CD14-positive monocyte (primary cell): Measurements from ENCODE around the gene CACNA1B. TPM values are rescaled to one million over a fixed set of nuclear protein-coding genes. Genes with fewer than 3 reads are reported as not detected.

Source experiments
- DNase-seq, 3 donors: peaks; one replicate each; pipeline ENCODE4 v3.0.0-alpha.2; 2011 to 2022
- H2AFZ ChIP-seq: 2 replicates; pipeline ENCODE4 v1.6.0; 2012; ENCODE audit warnings: mild to moderate bottlenecking, low read depth, low read length, inconsistent platforms; ENCODE audit not compliant: insufficient read depth, poor library complexity, severe bottlenecking
- H3K27ac ChIP-seq, 2 donors: 1 replicate in 1 of 2; 2 replicates in 1 of 2; pipeline ENCODE4 v1.5.1; 2012 to 2013; ENCODE audit warnings: low read length in 2 of 2, control low read depth in 1 of 2, inconsistent platforms in 1 of 2, low read depth in 1 of 2, mild to moderate bottlenecking in 1 of 2
- H3K27me3 ChIP-seq, 2 donors: one replicate each; pipeline versions ENCODE4 v1.6.0 to v1.6.1; 2011 to 2013; ENCODE audit warnings: low read length in 2 of 2; ENCODE audit not compliant: control insufficient read depth in 2 of 2, insufficient read depth in 2 of 2
- H3K36me3 ChIP-seq, 2 donors: replicated peaks in 1 of 2; 1 replicate in 1 of 2; 2 replicates in 1 of 2; pipeline versions ENCODE4 v1.5.1 to v1.6.1; 2012 to 2013; ENCODE audit warnings: low read length in 2 of 2, control low read depth in 1 of 2, inconsistent platforms in 1 of 2, mild to moderate bottlenecking in 1 of 2; ENCODE audit not compliant: insufficient read depth in 2 of 2, control insufficient read depth in 1 of 2
- H3K4me1 ChIP-seq, 2 donors: 1 replicate in 1 of 2; 2 replicates in 1 of 2; pipeline versions ENCODE4 v1.5.1 to v1.6.1; 2012 to 2013; ENCODE audit warnings: low read length in 2 of 2, control low read depth in 1 of 2, inconsistent platforms in 1 of 2, mild to moderate bottlenecking in 1 of 2, moderate library complexity in 1 of 2; ENCODE audit not compliant: insufficient read depth in 2 of 2, control insufficient read depth in 1 of 2
- H3K4me2 ChIP-seq: replicated peaks from 2 replicates; pipeline ENCODE3; 2012; ENCODE audit warnings: low read length, moderate library complexity, mild to moderate bottlenecking; ENCODE audit not compliant: poor library complexity, severe bottlenecking; ENCODE audit errors: extremely low read depth
- H3K4me3 ChIP-seq, 3 experiments: fragments of 200-600 bp in 1 of 3; sonication (generic) in 1 of 3; replicated peaks in 1 of 3; 1 replicate in 2 of 3; 2 replicates in 1 of 3; pipeline ENCODE4 v1.5.1; 2011 to 2013; ENCODE audit warnings: low read length in 3 of 3, mild to moderate bottlenecking in 3 of 3, control low read depth in 2 of 3, low read depth in 2 of 3, inconsistent platforms in 1 of 3, moderate library complexity in 1 of 3
- H3K79me2 ChIP-seq: 2 replicates; pipeline ENCODE4 v1.6.0; 2012; ENCODE audit warnings: mild to moderate bottlenecking, control low read depth, inconsistent platforms, low read length, moderate library complexity; ENCODE audit not compliant: insufficient read depth
- H3K9ac ChIP-seq: 2 replicates; pipeline ENCODE4 v1.6.0; 2017; ENCODE audit warnings: low read length, mild to moderate bottlenecking; ENCODE audit not compliant: insufficient read depth, poor library complexity, severe bottlenecking
- H3K9me3 ChIP-seq, 2 donors: replicated peaks in 1 of 2; 1 replicate in 1 of 2; 2 replicates in 1 of 2; pipeline versions ENCODE4 v1.5.1 to v1.6.1; 2012 to 2013; ENCODE audit warnings: low read length in 2 of 2, control low read depth in 1 of 2; ENCODE audit not compliant: control insufficient read depth in 1 of 2, insufficient read depth in 1 of 2
- H4K20me1 ChIP-seq: 2 replicates; pipeline ENCODE4 v1.6.0; 2012; ENCODE audit warnings: mild to moderate bottlenecking, low read length, control low read depth, moderate library complexity; ENCODE audit not compliant: insufficient read depth
- H3K27ac Mint-ChIP-seq, 7 donors: one replicate each; pipeline ENCODE4 v1.8.0; 2020; ENCODE audit warnings: mild to moderate bottlenecking in 7 of 7, mixed read lengths in 7 of 7, moderate library complexity in 6 of 7, inconsistent platforms in 2 of 7
- H3K27me3 Mint-ChIP-seq, 3 donors: one replicate each; pipeline ENCODE4 v1.8.0; 2021 to 2022; ENCODE audit warnings: low read depth in 3 of 3, mild to moderate bottlenecking in 3 of 3, mixed read lengths in 3 of 3, moderate library complexity in 3 of 3, inconsistent platforms in 1 of 3
- H3K36me3 Mint-ChIP-seq, 2 donors: one replicate each; pipeline ENCODE4 v1.8.0; 2020; ENCODE audit warnings: mixed read lengths in 2 of 2, inconsistent platforms in 1 of 2, mild to moderate bottlenecking in 1 of 2
- H3K4me1 Mint-ChIP-seq: one replicate; pipeline ENCODE4 v1.8.0; 2020; ENCODE audit warnings: mild to moderate bottlenecking, mixed read lengths
- H3K4me3 Mint-ChIP-seq, 2 donors: one replicate each; pipeline ENCODE4 v1.8.0; 2020; ENCODE audit warnings: mild to moderate bottlenecking in 2 of 2, mixed read lengths in 2 of 2, moderate library complexity in 1 of 2
- H3K9me3 Mint-ChIP-seq, 7 donors: one replicate each; pipeline ENCODE4 v1.8.0; 2020 to 2022; ENCODE audit warnings: mixed read lengths in 7 of 7, mild to moderate bottlenecking in 6 of 7, moderate library complexity in 6 of 7, inconsistent platforms in 2 of 7
- WGBS: methylation state at CpG from one replicate; pipeline ENCODE4 v1.1.5; 2013; ENCODE audit warnings: missing lambda C conversion rate; ENCODE audit not compliant: insufficient coverage; 5-methylcytosine and 5-hydroxymethylcytosine counted together
- intact Hi-C, 2 donors: fragments of 100-400 bp; cut with micrococcal nuclease; formaldehyde crosslinking; loops; one replicate each; pipeline versions ENCODE4 v1.15.0 to v1.15.1; 2023
- polyA plus RNA-seq, 3 donors: library from polyadenylated mRNA; depleted of rRNA in 1 of 3; unstranded in 2 of 3; stranded (reverse) in 1 of 3; fragments of 300-500 nt in 2 of 3; fragments of >200 nt in 1 of 3; fragmentation: Illumina TruSeq in 2 of 3; gene quantifications; 1 replicate in 2 of 3; 2 replicates in 1 of 3; pipeline ENCODE4 v1.2.3, GENCODE V29; 2012 to 2021
- TF ChIP-seq, protein P1 (sequence below): fragments of 200-600 bp; IDR thresholded peaks from one replicate; pipeline ENCODE4 v1.8.0; 2022; ENCODE audit warnings: antibody characterized with exemption, mild to moderate bottlenecking

The CACNA1B gene
- polyA plus RNA-seq, 3 donors = not detected

DNA sequence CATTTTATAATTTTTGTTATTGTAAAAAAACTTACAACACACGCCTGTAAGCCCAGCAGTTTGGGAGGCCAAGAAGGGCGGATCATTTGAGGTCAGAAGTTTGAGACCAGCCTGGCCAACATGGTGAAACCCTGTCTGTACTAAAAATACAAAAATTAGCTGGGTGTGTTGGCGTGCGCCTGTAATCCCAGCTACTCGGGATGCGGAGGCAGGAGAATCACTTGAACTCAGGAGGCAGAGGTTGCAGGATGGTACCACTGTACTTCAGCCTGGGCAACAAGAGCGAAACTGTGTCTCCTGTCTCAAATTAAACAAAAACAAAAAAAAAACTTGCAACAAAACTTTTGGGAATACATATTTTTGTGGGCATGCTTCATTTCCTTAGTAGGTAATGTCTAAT is 164.6 kb downstream of the CACNA1B start:
- no peak for DNase-seq
- H4K20me1 ChIP-seq = no peaks in the 10 kb centered on the region
- no peak overlapping the region for H3K4me3 ChIP-seq
- H3K27me3 ChIP-seq = no peaks in the 10 kb centered on the region
- intact Hi-C loops = no loop called here
- no peaks in the 10 kb centered on the region for H3K36me3 ChIP-seq
- no peaks in the 10 kb centered on the region for H3K4me1 Mint-ChIP-seq
- H3K27ac Mint-ChIP-seq = no peak overlapping the region
- H3K4me2 ChIP-seq = no peak overlapping the region
- H3K79me2 ChIP-seq = no peaks in the 10 kb centered on the region
- TF ChIP-seq, protein P1, sequence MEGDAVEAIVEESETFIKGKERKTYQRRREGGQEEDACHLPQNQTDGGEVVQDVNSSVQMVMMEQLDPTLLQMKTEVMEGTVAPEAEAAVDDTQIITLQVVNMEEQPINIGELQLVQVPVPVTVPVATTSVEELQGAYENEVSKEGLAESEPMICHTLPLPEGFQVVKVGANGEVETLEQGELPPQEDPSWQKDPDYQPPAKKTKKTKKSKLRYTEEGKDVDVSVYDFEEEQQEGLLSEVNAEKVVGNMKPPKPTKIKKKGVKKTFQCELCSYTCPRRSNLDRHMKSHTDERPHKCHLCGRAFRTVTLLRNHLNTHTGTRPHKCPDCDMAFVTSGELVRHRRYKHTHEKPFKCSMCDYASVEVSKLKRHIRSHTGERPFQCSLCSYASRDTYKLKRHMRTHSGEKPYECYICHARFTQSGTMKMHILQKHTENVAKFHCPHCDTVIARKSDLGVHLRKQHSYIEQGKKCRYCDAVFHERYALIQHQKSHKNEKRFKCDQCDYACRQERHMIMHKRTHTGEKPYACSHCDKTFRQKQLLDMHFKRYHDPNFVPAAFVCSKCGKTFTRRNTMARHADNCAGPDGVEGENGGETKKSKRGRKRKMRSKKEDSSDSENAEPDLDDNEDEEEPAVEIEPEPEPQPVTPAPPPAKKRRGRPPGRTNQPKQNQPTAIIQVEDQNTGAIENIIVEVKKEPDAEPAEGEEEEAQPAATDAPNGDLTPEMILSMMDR = no peak
- H3K9me3 ChIP-seq = no peaks in the 10 kb centered on the region
- H3K4me1 ChIP-seq = no peaks in the 10 kb centered on the region
- H3K36me3 Mint-ChIP-seq = no peaks in the 10 kb centered on the region
- H3K9me3 Mint-ChIP-seq = peaks cover 0 to 2% (median 0%) of the 10 kb centered on the region in 7 donors
- no peak overlapping the region for H2AFZ ChIP-seq
- H3K27me3 Mint-ChIP-seq = peaks cover 5 to 13% (median 9%) of the 10 kb centered on the region in 3 donors
- 100% methylated on average over 4 of the region's 7 CpGs for WGBS
- no peak overlapping the region for H3K4me3 Mint-ChIP-seq
- no peak overlapping the region for H3K27ac ChIP-seq
- H3K9ac ChIP-seq = no peak overlapping the region

DNA sequence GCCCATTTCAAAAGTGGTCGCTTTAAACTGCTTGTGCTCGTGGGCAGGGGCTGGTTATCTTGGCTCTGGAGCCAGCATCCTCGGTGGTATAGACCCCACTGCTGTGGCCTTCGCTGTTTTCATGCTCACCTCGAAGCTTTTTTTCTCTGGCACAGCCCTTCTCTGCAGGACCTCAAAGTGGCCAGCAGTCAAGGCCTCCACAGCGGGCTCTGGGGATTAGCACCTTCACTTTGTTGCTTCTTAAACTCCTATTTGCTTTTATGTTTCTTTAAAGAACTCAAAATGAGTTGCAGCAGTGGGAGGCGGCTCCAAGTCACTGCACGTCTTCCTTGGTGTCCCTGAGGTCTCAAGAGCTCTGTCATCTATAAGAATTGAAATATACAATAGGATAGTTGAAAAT is 165.1 kb downstream of the CACNA1B start:
- Mint-ChIP-seq H3K4me1 (no peaks in the 10 kb centered on the region), H3K4me3 (no peak overlapping the region), H3K27me3 (peaks cover 5 to 13% (median 9%) of the 10 kb centered on the region in 3 donors), H3K27ac (no peak overlapping the region), H3K9me3 (peaks cover 0 to 2% (median 0%) of the 10 kb centered on the region in 7 donors), H3K36me3 (no peaks in the 10 kb centered on the region)
- no peak overlapping the region for H3K4me2 ChIP-seq
- H3K27ac ChIP-seq = no peak overlapping the region
- no peaks in the 10 kb centered on the region for H4K20me1 ChIP-seq
- no peak for DNase-seq
- no peaks in the 10 kb centered on the region for H3K27me3 ChIP-seq
- H3K9me3 ChIP-seq = no peaks in the 10 kb centered on the region
- H3K9ac ChIP-seq = no peak overlapping the region
- TF ChIP-seq, protein P1 = no peak
- H3K36me3 ChIP-seq = no peaks in the 10 kb centered on the region
- no peaks in the 10 kb centered on the region for H3K79me2 ChIP-seq
- no peak overlapping the region for H2AFZ ChIP-seq
- intact Hi-C loops = no loop called here
- no peaks in the 10 kb centered on the region for H3K4me1 ChIP-seq
- no peak overlapping the region for H3K4me3 ChIP-seq
- WGBS = 82% methylated on average over 7 of the region's 8 CpGs
